ENCODE results near the gene CUX1.
"Not testable (repeated sequence)": the region's sequence is repeated elsewhere in the genome, so short reads cannot be mapped to it uniquely, and the experiment has no call there.

The CUX1 gene

GRCh38 chr7:102165136-102165535 is 347.7 kb downstream of the CUX1 start:
- DNase-seq, result no peak

GRCh38 chr7:102167254-102167653 is 349.8 kb downstream of the CUX1 start:
- DNase-seq, result no peak

DNA sequence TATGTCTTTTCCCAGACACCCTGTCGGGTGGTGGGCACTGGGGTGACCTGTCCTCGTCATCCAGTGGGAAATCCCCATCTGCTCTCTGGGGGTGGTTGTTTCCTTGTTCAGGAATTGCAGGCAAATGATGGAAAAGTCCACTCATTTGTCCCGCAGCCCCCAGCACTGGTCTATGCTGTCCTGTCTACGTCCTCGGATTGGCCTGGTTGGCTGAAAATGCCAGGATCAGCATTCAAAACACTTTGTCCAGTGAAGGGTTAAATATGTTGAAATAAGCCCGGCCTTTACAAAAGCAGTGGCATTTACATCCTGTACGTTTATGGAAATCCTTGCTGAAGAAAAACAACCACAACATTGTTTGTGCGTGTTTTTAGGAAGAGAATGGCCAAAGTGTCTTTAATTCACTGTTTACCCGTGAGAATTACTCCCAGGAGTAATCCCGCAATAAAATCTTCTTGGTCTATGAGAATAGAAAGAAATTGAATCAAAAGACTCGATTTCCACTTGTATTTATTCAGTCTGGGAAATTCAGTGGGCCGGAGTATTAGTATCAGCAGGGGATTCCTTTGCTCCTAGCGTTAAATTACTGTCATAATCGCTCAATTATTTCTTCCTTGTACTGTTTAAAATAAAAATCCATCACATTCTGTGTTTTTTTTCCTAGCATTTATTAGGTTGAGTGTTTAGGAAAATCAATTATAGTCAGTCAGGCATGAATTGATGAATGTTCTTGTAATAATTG is 352.4 kb downstream of the CUX1 start:
- no peak for DNase-seq

DNA sequence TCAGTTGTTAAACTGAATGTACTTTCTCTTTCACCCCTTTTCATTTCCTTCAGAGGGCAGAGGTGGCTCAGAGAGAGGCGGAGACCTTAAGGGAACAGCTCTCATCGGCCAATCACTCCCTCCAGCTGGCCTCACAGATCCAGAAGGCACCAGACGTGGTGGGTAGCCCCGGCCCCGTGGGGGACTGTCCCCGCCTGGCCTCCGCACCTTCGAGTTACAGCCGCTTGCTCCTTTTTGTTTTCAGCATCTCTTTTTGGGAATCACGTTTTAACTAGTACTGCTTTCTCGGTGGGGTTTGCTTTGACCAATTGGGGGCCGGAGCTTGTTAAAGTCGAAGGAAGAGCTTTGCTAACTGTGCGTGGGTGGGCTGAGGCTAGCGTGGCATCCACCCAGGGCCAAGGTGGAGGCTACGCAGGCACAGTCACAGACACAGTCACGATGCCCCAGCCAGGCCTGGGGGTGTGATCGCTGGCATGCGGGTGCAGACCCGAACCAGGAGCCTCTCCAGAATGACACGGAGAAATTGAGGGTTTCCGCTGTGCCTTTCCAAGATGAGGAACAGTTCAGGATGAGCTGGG is 353.1 kb downstream of the CUX1 start:
- no peak for DNase-seq

DNA sequence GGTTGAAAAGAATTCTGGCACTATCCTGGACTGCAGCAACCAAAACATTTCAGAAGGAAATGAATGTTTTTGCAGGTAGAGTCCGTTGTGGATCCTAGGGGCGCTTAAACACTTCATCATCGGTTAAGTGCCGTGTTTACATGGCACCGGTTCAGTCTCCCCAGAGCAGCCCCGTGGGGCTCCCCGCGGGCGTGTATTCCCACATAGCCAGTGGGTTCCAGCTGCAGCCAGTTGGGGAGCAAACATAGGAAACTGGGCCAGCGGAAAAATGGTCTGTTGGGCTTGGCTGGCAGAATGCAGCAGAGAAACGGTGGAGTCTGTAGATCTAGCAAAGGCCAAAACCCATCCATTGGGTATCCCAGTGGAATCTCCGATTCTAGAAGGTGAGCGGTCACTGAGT is 356.2 kb downstream of the CUX1 start:
- no peak for DNase-seq

GRCh38 chr7:102175423-102176170 is 358.2 kb downstream of the CUX1 start:
- no peak for DNase-seq

GRCh38 chr7:102178410-102178809 is 361.0 kb downstream of the CUX1 start:
- DNase-seq, result no peak

- no peak for DNase-seq
Observed at GRCh38 chr7:102180727-102181126, 363.3 kb downstream of the CUX1 start.

DNA sequence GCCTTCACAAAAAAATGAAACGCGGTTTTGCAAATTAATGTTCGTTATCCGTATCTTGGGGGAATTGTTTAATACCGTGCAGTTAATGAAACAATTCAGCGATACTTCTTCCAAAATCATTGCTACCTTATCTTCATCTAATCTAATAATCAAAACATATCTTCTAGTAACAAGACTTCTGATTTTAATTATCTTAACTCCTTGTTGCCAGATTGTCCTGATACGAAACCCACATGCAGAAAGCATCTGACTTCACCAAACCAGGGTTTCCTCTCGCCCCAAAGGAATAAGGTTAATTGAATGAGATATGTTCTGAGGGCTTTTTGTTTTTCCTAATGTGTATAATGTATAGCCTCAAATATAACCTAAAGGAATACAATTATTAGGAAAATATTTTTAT is 364.1 kb downstream of the CUX1 start:
- no peak for DNase-seq

GRCh38 chr7:102182016-102182415 is 364.6 kb downstream of the CUX1 start:
- DNase-seq, result no peak

DNA sequence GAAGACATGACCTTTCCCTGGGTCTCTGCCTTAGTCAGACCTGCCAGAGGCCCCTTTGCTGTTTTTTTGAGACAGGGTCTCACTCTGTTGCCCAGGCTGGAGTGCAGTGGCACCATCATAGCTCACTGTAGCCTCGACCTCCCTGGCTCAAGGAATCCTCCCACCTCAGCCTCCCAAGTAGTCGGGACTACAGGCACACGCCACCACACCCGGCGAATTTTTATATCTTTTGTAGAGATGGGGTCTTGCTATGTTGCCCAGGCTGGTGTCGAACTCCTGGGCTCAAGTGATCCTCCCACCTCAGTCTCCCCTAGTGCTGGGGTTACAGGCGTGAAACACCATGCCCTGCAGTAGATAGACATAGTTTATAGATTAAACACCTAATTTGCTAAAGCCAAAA is 366.4 kb downstream of the CUX1 start:
- not testable (repeated sequence) for DNase-seq

DNA sequence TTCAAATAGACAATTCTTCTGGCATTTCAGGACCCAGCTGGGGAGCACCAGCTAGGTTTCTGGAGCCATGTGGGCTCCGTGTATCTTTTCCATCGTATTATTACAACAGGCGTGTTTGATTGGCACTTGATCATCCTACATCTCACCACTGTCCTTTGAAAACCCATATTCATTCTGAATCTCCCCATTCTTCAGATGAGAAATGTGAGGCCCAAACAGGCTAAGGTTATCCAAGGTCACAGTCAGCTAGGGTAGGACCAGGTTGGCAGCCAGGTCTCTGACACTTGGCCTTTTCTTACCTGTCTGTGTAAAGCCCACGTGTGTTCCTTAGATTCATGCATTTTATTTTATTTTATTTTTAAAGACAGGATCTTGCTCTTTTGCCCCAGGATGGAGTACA is 366.9 kb downstream of the CUX1 start:
- no peak for DNase-seq

DNA sequence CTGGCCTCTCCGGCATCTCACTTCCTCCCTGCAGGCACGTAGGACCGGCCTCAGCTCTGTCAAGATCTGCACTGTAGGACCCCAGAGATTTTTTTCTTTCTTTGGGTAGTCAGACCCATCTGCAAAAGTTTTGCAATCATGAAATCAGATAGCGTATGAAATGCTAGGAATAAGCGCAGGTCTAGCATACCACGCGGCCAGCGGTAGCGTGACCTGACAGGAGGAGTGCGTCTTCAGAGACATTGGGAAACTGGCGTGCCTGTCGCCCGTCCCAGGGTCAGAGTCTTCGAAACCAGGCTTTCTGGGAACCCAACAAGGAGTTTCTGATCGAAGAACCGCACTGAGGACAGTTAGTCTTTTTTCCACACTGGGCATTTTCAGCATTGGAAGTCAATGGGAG is 368.4 kb downstream of the CUX1 start:
- no peak for DNase-seq

DNA sequence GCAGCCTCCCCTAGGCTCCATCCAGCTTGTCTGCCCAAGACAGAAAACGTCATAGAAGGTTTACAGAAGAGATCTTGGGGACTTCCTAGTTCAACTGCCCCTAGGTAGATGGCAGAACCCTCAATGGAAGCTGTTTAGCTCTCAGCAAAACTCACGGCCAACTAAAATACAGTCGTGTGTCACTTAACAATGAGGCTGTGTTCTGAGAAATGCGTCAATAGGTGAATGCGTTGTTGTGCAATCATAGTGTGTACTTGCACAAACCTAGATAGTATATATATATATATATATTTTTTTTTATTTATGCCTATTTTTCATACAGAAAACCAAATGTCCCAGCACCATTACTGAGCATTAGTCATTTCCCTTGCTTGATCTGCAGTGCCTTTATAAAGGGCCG is 368.9 kb downstream of the CUX1 start:
- DNase-seq, result no peak

- no peak for DNase-seq
Observed at GRCh38 chr7:102188746-102189145, 371.3 kb downstream of the CUX1 start.

- DNase-seq, result no peak
Observed at GRCh38 chr7:102189756-102190155, 372.3 kb downstream of the CUX1 start.

DNA sequence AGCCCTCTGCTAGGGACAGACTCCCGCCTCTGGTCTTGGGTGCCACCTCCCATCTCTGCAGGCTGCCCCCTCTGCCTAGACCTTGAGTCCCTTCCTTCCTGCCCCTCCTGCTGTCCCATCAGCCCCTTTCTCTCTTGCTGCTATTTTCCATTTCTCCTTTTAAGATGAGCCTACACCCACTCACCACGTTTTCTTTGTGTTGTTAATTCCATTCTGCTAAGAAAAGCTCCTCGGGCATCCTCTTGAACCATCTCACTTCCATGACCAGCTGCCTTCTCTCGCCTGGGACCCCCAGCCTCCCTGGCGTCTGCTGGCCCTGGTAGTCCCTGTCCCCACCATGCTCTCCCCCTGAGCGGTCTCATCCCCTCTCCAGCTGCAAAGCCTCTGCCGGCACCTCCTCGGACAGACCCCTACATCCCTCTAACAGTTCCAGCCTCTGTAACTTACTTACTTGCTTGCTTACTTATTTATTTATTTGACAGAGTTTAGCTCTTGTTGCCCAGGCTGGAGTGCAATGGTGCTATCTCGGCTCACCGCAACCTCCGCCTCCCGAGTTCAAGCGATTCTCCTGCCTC is 373.4 kb downstream of the CUX1 start:
- no peak for DNase-seq

GRCh38 chr7:102191556-102192379 is 374.3 kb downstream of the CUX1 start:
- DNase-seq, result no peak

GRCh38 chr7:102192790-102193189 is 375.4 kb downstream of the CUX1 start:
- no peak for DNase-seq

GRCh38 chr7:102193806-102194205 is 376.4 kb downstream of the CUX1 start:
- DNase-seq, result no peak

- DNase-seq, result no peak
Observed at GRCh38 chr7:102195361-102195760, 377.9 kb downstream of the CUX1 start.

GRCh38 chr7:102196028-102196427 is 378.6 kb downstream of the CUX1 start:
- DNase-seq, result no peak

GRCh38 chr7:102197161-102197560 is 379.7 kb downstream of the CUX1 start:
- DNase-seq, result no peak

Measured in activated CD4-positive, alpha-beta T cell treated with anti-CD3 and anti-CD28 coated beads, Interleukin-2, amount 50 U/mL, for 1 hour (primary cell).